Ovary (tissue), 9 donors: ENCODE measurements around the gene COL24A1. TPM values are rescaled to one million over a fixed set of nuclear protein-coding genes. Genes with fewer than 3 reads are reported as not detected.
A peak's percentile ranks its signal among the peaks of the same experiment; 100 is the strongest.

ENCODE experiments used
- DNase-seq, 5 donors: peaks; one replicate each; pipeline ENCODE4 v3.0.0-alpha.2; 2019 to 2020
- H3K27ac ChIP-seq, 2 donors: fragments of 200-600 bp; one replicate each; pipeline versions ENCODE4 v1.5.1 to v1.8.0; 2019 to 2022
- H3K27me3 ChIP-seq: fragments of 200-600 bp; one replicate; pipeline ENCODE4 v1.8.0; 2022
- H3K36me3 ChIP-seq: fragments of 200-600 bp; sonication (generic); one replicate; pipeline ENCODE4 v1.5.1; 2019
- H3K4me1 ChIP-seq: one replicate; pipeline ENCODE4 v1.8.1; 2013; ENCODE audit warnings: mild to moderate bottlenecking, moderate library complexity; ENCODE audit not compliant: insufficient read depth
- H3K4me3 ChIP-seq: fragments of 200-600 bp; sonication (generic); one replicate; pipeline ENCODE4 v1.5.1; 2017
- H3K9me3 ChIP-seq, 2 donors: fragments of 200-600 bp in 1 of 2; sonication (generic) in 1 of 2; one replicate each; pipeline versions ENCODE4 v1.5.1 to v1.8.1; 2013 to 2019; ENCODE audit warnings: mild to moderate bottlenecking in 1 of 2, moderate library complexity in 1 of 2
- EP300 ChIP-seq: sonication (generic); formaldehyde crosslinking; IDR thresholded peaks from one replicate; pipeline ENCODE4 v1.6.1; 2017; ENCODE audit warnings: antibody characterized with exemption
- POLR2A ChIP-seq: fragments of 450-650 bp; IDR thresholded peaks from one replicate; pipeline ENCODE4 v1.6.1; 2017; ENCODE audit warnings: antibody characterized with exemption, mild to moderate bottlenecking, moderate library complexity
- WGBS, 3 donors: extraction: QIAGEN DNeasy Blood & Tissue Kit in 1 of 3; methylation state at CpG; one replicate each; pipeline versions ENCODE4 v1.1.5 to v1.1.7; 2013 to 2017; 5-methylcytosine and 5-hydroxymethylcytosine counted together
- intact Hi-C, 4 donors: fragments of 100-400 bp; cut with DNase I; formaldehyde crosslinking; loops; one replicate each; pipeline versions ENCODE4 v1.11.0 to v1.15.1; 2022 to 2023
- polyA plus RNA-seq, 2 donors: library from polyadenylated mRNA; stranded (reverse); fragments of 200-250 nt in 1 of 2; fragments of 350-450 nt in 1 of 2; fragmentation: Illumina TruSeq in 1 of 2; extraction: RNeasy Lipid Tissue Mini Kit (QIAGEN cat#74804) in 1 of 2; gene quantifications; one replicate each; pipeline ENCODE4 v1.2.3, GENCODE V29; 2013 to 2014
- total RNA-seq, 7 donors: library from RNA; depleted of rRNA in 2 of 7; stranded (reverse); fragments of >200 nt in 2 of 7; fragmentation: NEBNext Ultra II Directional in 3 of 7; extraction: Animal tissue kit (Norgen Biotek cat#: 25700) in 3 of 7; gene quantifications; one replicate each; pipeline versions ENCODE4 v1.1.0 to v1.2.4, GENCODE V29; 2016 to 2023
- TF ChIP-seq, protein P1 (sequence below), 3 donors: fragments of 450-650 bp in 2 of 3; fragments of 200-600 bp in 1 of 3; IDR thresholded peaks; one replicate each; pipeline versions ENCODE4 v1.5.1 to v1.8.0; 2016 to 2022; ENCODE audit warnings: antibody characterized with exemption in 3 of 3, mild to moderate bottlenecking in 1 of 3
- donor health status: DM: no; HTN: no; CAD: no; lungs with moderate emphysema.
- donor health status: DM: no; HTN: no; CAD: no.
- donor health status: Bipolar disorder and iron deficiency.
- donor health status: DM: yes; HTN: yes; CAD: no.
- donor health status: DM: no; HTN: no; CAD: no.
- donor health status: DM: yes; HTN: yes; CAD: no.

Gene COL24A1
- total and polyA plus RNA-seq, 9 donors, result 0.31 to 5.8 (median 0.74) TPM

DNA sequence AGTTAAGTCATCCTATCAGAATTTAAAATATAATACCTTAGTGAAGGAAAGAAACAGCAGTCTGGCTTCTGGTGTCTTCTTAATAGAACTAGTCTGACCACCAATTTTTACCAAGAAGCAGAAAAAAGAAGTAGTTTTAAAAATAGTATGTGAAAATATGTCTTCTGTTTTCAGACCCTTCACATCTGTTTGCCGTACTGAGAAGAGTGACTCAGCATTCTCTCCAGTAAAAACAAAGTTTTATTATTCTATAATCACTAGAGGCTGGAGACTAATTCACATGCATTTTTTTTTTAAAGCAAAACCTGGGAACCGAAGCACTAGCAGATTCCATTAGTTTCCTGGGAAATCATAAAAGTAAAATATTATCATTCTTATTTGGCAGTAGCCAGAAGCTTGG is 163.8 kb downstream of the COL24A1 start:
- Histone ChIP-seq H3K27ac (no peak overlapping the region), H3K4me3 (no peak overlapping the region), H3K4me1 (no peaks in the 10 kb centered on the region), H3K36me3 (no peaks in the 10 kb centered on the region), H3K9me3 (no peaks in the 10 kb centered on the region), H3K27me3 (no peaks in the 10 kb centered on the region)
- TF ChIP-seq EP300 (no peak), POLR2A (no peak)
- TF ChIP-seq, protein P1, sequence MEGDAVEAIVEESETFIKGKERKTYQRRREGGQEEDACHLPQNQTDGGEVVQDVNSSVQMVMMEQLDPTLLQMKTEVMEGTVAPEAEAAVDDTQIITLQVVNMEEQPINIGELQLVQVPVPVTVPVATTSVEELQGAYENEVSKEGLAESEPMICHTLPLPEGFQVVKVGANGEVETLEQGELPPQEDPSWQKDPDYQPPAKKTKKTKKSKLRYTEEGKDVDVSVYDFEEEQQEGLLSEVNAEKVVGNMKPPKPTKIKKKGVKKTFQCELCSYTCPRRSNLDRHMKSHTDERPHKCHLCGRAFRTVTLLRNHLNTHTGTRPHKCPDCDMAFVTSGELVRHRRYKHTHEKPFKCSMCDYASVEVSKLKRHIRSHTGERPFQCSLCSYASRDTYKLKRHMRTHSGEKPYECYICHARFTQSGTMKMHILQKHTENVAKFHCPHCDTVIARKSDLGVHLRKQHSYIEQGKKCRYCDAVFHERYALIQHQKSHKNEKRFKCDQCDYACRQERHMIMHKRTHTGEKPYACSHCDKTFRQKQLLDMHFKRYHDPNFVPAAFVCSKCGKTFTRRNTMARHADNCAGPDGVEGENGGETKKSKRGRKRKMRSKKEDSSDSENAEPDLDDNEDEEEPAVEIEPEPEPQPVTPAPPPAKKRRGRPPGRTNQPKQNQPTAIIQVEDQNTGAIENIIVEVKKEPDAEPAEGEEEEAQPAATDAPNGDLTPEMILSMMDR (IDR thresholded peaks at IDR 0.05), result no peak
- 3 to 6% (median 4%) methylated on average over 2 of the region's 2 CpGs for WGBS, 3 donors
- intact Hi-C loops, result no loop called here
- DNase-seq, result no peak

DNA sequence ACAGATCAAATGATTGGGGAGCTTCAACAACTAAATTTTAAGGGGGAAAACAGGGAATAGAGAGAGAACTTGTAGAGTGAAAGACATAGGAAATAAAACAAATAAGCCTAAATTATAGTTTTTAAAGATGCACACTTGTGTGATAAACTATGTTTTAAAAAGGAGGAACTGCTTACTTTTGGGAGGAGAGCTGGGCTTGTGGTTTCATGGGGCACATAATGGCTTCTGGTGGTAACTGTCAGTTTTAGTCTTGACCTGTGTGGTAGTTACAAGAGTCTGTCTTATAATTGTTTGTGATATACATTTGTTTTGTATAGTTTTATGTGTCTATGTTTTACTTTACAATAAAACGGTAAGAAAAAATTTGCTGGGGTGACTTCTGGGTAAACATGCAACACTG is 165.3 kb downstream of the COL24A1 start:
- Histone ChIP-seq H3K27me3 (no peaks in the 10 kb centered on the region), H3K27ac (peak overlapping the region in 1 of 2 donors; percentile 41), H3K4me1 (no peaks in the 10 kb centered on the region), H3K4me3 (no peak overlapping the region), H3K36me3 (no peaks in the 10 kb centered on the region), H3K9me3 (no peaks in the 10 kb centered on the region)
- DNase-seq, result no peak
- TF ChIP-seq, protein P1 (IDR thresholded peaks at IDR 0.05), result no peak
- TF ChIP-seq POLR2A (no peak), EP300 (no peak)
- WGBS, 3 donors, result 89 to 92% (median 89%) methylated on average over 1 of the region's 1 CpG
- intact Hi-C loops, result no loop called here

DNA sequence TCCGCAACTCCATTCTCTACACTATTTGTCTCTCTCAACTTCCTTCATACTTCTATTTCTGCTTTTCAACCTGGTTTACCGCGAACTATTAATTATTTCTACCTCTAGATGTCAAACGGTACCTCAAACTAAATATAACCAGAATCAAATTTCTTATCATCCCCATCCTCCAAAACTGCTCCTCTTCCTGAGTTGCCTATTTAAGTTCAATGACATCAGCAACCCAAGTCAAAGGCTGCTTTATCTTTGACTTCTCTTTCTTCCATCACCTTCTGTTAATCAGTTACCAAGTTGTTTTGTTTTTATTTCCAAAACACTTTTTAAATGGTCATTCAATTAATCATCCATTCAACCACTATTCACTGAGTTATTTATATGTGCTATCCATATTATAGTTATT is 171.9 kb downstream of the COL24A1 start:
- H3K27me3 ChIP-seq, result no peaks in the 10 kb centered on the region
- H3K4me3 ChIP-seq, result no peak overlapping the region
- 69 to 92% (median 88%) methylated on average over 4 of the region's 4 CpGs for WGBS, 3 donors
- no peaks in the 10 kb centered on the region for H3K9me3 ChIP-seq
- no peak for DNase-seq
- no peak for TF ChIP-seq POLR2A
- TF ChIP-seq EP300, result no peak
- TF ChIP-seq, protein P1 (IDR thresholded peaks at IDR 0.05), result no peak
- no peaks in the 10 kb centered on the region for H3K36me3 ChIP-seq
- no peak overlapping the region for H3K27ac ChIP-seq
- intact Hi-C loops, result no loop called here
- H3K4me1 ChIP-seq, result no peaks in the 10 kb centered on the region

DNA sequence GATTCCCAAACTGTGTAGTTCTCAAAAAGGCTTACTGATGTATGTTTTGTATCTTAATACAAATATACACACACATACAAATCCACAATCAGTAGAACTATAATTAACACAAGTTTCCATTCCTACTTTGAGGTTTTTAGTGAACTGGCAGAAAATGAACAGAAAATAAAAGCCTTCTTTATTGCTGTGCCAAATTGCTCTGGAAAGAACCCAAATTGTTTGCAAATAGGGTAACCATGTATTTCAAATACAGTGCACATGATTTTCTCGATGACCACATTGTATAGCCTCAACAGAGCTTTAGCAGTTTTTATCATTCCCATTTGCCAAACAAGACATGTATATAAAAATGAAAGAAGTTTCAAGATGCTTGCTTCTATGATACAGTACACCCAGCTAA is 173.3 kb downstream of the COL24A1 start:
- Histone ChIP-seq H3K9me3 (no peaks in the 10 kb centered on the region), H3K36me3 (no peaks in the 10 kb centered on the region), H3K27ac (no peak overlapping the region), H3K27me3 (no peaks in the 10 kb centered on the region), H3K4me1 (no peaks in the 10 kb centered on the region), H3K4me3 (no peak overlapping the region)
- no peak for DNase-seq
- 2 to 9% (median 5%) methylated on average over 1 of the region's 1 CpG for WGBS, 3 donors
- TF ChIP-seq EP300 (no peak), POLR2A (no peak)
- TF ChIP-seq, protein P1 (IDR thresholded peaks at IDR 0.05), result no peak
- intact Hi-C loops, result no loop called here
